GM12801 (cell line): ENCODE data around the gene CCDC50.

Experiments
- TF ChIP-seq, protein P1 (sequence below): IDR thresholded peaks from one replicate; pipeline ENCODE4 v1.5.1; 2011; ENCODE audit warnings: control low read depth; ENCODE audit not compliant: insufficient read length; ENCODE audit errors: extremely low read depth

Gene CCDC50

DNA sequence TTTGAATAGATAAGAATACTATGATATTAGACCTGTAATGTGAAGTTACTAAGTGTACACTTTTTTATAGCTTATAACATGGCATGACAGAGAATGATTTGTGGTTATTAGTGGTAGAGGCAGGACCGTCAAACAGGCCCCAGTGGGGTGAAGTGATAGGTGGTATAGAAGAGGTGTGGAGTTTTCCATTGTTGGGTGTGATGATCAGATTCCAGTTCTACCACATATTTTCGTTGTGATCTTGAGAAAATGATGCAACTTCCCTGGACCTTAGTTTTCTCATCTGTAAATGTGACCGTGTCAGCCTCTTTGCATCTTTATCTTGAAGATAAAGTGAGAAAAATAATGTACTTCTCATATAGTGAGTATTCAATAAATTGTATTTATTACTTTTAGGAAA is 31.4 kb downstream of the CCDC50 start:
- TF ChIP-seq, protein P1, sequence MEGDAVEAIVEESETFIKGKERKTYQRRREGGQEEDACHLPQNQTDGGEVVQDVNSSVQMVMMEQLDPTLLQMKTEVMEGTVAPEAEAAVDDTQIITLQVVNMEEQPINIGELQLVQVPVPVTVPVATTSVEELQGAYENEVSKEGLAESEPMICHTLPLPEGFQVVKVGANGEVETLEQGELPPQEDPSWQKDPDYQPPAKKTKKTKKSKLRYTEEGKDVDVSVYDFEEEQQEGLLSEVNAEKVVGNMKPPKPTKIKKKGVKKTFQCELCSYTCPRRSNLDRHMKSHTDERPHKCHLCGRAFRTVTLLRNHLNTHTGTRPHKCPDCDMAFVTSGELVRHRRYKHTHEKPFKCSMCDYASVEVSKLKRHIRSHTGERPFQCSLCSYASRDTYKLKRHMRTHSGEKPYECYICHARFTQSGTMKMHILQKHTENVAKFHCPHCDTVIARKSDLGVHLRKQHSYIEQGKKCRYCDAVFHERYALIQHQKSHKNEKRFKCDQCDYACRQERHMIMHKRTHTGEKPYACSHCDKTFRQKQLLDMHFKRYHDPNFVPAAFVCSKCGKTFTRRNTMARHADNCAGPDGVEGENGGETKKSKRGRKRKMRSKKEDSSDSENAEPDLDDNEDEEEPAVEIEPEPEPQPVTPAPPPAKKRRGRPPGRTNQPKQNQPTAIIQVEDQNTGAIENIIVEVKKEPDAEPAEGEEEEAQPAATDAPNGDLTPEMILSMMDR = no peak

DNA sequence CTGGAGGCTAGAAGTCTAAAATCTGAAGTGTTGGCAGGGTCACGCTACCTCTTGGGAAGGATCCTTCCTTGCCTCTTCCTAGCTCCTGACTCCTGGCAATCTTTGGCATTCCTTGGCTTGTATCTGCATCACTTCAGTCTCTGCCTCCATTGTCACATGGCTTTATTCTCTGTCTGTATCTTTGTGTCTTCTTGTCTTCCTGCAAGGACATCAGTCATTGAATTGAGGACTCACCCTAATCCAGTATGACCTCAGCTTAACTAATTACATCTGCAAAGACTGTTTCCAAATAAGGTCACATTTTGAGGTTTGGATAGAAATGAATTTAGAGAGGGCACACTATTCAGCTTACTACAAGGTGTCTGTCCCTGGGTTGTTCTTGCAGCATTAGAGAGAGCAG is 32.3 kb downstream of the CCDC50 start:
- TF ChIP-seq, protein P1 = no peak

- TF ChIP-seq, protein P1 = no peak
These were observed 32.8 kb downstream of the CCDC50 start for GRCh38 chr3:191362037-191362436.

GRCh38 chr3:191362524-191363090 is 33.4 kb downstream of the CCDC50 start:
- TF ChIP-seq, protein P1 = no peak

GRCh38 chr3:191363221-191363620 is 34.0 kb downstream of the CCDC50 start:
- TF ChIP-seq, protein P1 = no peak

GRCh38 chr3:191366675-191367074 is 37.5 kb downstream of the CCDC50 start:
- TF ChIP-seq, protein P1 = no peak

DNA sequence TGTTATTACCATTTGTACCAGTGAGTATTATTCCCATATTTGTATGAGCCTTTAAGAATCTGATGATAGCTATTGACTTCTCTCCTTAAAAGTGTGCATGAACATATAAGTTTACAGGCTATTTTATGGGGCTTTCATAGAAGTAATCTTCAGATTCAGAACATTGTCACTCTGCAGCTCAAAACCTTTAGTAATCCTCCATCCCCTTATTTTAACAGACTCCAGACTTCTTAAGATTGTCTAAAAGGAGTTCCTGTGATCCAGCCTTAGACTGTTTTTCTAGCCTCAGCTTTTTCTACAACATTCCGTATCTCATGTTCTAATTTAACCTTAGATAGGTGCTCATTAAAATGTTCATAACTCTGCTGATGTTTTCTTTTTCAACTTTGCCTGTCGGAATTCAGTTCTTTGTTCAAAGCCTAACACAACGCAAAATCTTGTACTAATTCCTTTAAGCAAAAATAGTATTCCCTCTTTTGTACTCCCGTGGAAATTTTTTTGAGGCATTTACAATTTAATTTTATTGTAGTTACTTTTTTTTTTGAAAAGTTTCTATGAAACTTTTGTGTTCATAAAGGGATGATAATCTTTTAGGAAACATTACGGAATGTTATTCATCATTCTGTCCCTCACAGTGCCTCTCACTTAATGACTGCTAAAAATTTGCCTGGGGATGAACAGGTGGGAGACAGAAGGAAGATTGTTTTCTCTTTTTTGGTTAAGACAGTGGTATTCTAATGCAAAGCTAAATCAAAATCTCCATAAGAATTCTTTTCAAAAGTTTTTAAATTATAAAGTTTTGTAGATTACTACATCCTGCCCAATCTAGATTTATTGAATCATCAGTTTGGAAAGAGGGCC is 39.8 kb downstream of the CCDC50 start:
- TF ChIP-seq, protein P1 = no peak
